ENCODE results near the gene FIP1L1.

The FIP1L1 gene

GRCh38 chr4:53476232-53477037, 99.0 kb downstream of the FIP1L1 start:
- no peak for DNase-seq (ENCODE audit: low read depth in 2 of 2)

- no peak for DNase-seq (ENCODE audit: low read depth in 2 of 2)
Measured at GRCh38 chr4:53477038-53477565, 99.7 kb downstream of the FIP1L1 start.

GRCh38 chr4:53477636-53478035, 100.2 kb downstream of the FIP1L1 start:
- DNase-seq (ENCODE audit: low read depth in 2 of 2): no peak

GRCh38 chr4:53478671-53479456, 101.4 kb downstream of the FIP1L1 start:
- DNase-seq (ENCODE audit: low read depth in 2 of 2): no peak

GRCh38 chr4:53479736-53480525, 102.5 kb downstream of the FIP1L1 start:
- no peak for DNase-seq (ENCODE audit: low read depth in 2 of 2)

GRCh38 chr4:53480909-53481308, 103.5 kb downstream of the FIP1L1 start:
- DNase-seq (ENCODE audit: low read depth in 2 of 2): no peak

GRCh38 chr4:53481586-53481985, 104.1 kb downstream of the FIP1L1 start:
- no peak for DNase-seq (ENCODE audit: low read depth in 2 of 2)

- no peak for DNase-seq (ENCODE audit: low read depth in 2 of 2)
Measured at GRCh38 chr4:53483250-53483649, 105.8 kb downstream of the FIP1L1 start.

- no peak for DNase-seq (ENCODE audit: low read depth in 2 of 2)
Measured at GRCh38 chr4:53484911-53485657, 107.6 kb downstream of the FIP1L1 start.

- no peak for DNase-seq (ENCODE audit: low read depth in 2 of 2)
Measured at GRCh38 chr4:53485658-53486040, 108.2 kb downstream of the FIP1L1 start.

GRCh38 chr4:53487766-53488165, 110.3 kb downstream of the FIP1L1 start:
- DNase-seq (ENCODE audit: low read depth in 2 of 2): no peak

- no peak for DNase-seq (ENCODE audit: low read depth in 2 of 2)
Measured at GRCh38 chr4:53489279-53489889, 111.9 kb downstream of the FIP1L1 start.

- DNase-seq (ENCODE audit: low read depth in 2 of 2): no peak
Measured at GRCh38 chr4:53490161-53490956, 112.9 kb downstream of the FIP1L1 start.

GRCh38 chr4:53490965-53491622, 113.7 kb downstream of the FIP1L1 start:
- DNase-seq (ENCODE audit: low read depth in 2 of 2): no peak

GRCh38 chr4:53494851-53495250, 117.4 kb downstream of the FIP1L1 start:
- DNase-seq (ENCODE audit: low read depth in 2 of 2): no peak

- DNase-seq (ENCODE audit: low read depth in 2 of 2): no peak
Measured at GRCh38 chr4:53497487-53498244, 120.2 kb downstream of the FIP1L1 start.

- no peak for DNase-seq (ENCODE audit: low read depth in 2 of 2)
Measured at GRCh38 chr4:53498706-53499105, 121.3 kb downstream of the FIP1L1 start.

- DNase-seq (ENCODE audit: low read depth in 2 of 2): no peak
Measured at GRCh38 chr4:53499791-53500190, 122.3 kb downstream of the FIP1L1 start.

GRCh38 chr4:53500546-53500945, 123.1 kb downstream of the FIP1L1 start:
- DNase-seq (ENCODE audit: low read depth in 2 of 2): no peak

Data from stimulated activated CD4-positive, alpha-beta T cell treated with anti-CD3 and anti-CD28 coated beads, Interleukin-12 subunit alpha, Interleukin-12 subunit beta, amount 100 ng/mL, for 24 hours (primary cell).